ENCODE data around the gene FBP1.
A peak's percentile ranks its signal among the peaks of the same experiment; 100 is the strongest.

The FBP1 gene

GRCh38 chr9:94613003-94613402 is 26.3 kb downstream of the FBP1 start:
- TF ChIP-seq ISL1 (CRISPR knock-in tag; IDR thresholded peaks at IDR 0.05) = no peak
- TF ChIP-seq BACH2 (CRISPR knock-in tag; IDR thresholded peaks at IDR 0.05; ENCODE audit: borderline replicate concordance) = no peak
- TF ChIP-seq TSHZ2 (CRISPR knock-in tag; IDR thresholded peaks at IDR 0.05) = no peak
- no peak for TF ChIP-seq ESRRG (CRISPR knock-in tag; IDR thresholded peaks at IDR 0.05)
- TF ChIP-seq SNAI2 (CRISPR knock-in tag; IDR thresholded peaks at IDR 0.05) = no peak
- no peak for TF ChIP-seq ZFP3 (CRISPR knock-in tag; IDR thresholded peaks at IDR 0.05)
- TF ChIP-seq TOX (CRISPR knock-in tag; IDR thresholded peaks at IDR 0.05; ENCODE audit: borderline replicate concordance) = no peak
- TF ChIP-seq TCF4 (CRISPR knock-in tag; IDR thresholded peaks at IDR 0.05; ENCODE audit: borderline replicate concordance) = no peak
- ATAC-seq = no peak; the same call in 2 of the 3 replicates

- no peak for ATAC-seq
- no peak for TF ChIP-seq SNAI2 (CRISPR knock-in tag; IDR thresholded peaks at IDR 0.05)
- TF ChIP-seq ESRRG (CRISPR knock-in tag; IDR thresholded peaks at IDR 0.05) = no peak
- TF ChIP-seq ARNTL (CRISPR knock-in tag; IDR thresholded peaks at IDR 0.05; ENCODE audit: borderline replicate concordance, low read depth) = no peak
- no peak for TF ChIP-seq OSR1 (CRISPR knock-in tag; IDR thresholded peaks at IDR 0.05)
- no peak for TF ChIP-seq ZNF70 (CRISPR knock-in tag; IDR thresholded peaks at IDR 0.05)
- no peak for TF ChIP-seq GLIS3 (CRISPR knock-in tag; IDR thresholded peaks at IDR 0.05)
- no peak for TF ChIP-seq ZFP3 (CRISPR knock-in tag; IDR thresholded peaks at IDR 0.05)
- no peak for TF ChIP-seq ZNF8 (CRISPR knock-in tag; IDR thresholded peaks at IDR 0.05)
- no peak for TF ChIP-seq CSRNP3 (CRISPR knock-in tag; IDR thresholded peaks at IDR 0.05)
- no peak for TF ChIP-seq CSDC2 (CRISPR knock-in tag; IDR thresholded peaks at IDR 0.05)
- TF ChIP-seq ZC3H10 (CRISPR knock-in tag; IDR thresholded peaks at IDR 0.05) = no peak
- TF ChIP-seq ISL1 (CRISPR knock-in tag; IDR thresholded peaks at IDR 0.05) = no peak
- no peak for TF ChIP-seq TCF4 (CRISPR knock-in tag; IDR thresholded peaks at IDR 0.05; ENCODE audit: borderline replicate concordance)
- no peak for TF ChIP-seq RARB (CRISPR knock-in tag; IDR thresholded peaks at IDR 0.05)
- no peak for TF ChIP-seq TOX (CRISPR knock-in tag; IDR thresholded peaks at IDR 0.05; ENCODE audit: borderline replicate concordance)
- no peak for TF ChIP-seq ZNF565 (CRISPR knock-in tag; conservative IDR thresholded peaks at IDR 0.05; ENCODE audit: low read depth)
- TF ChIP-seq PPARA (CRISPR knock-in tag; IDR thresholded peaks at IDR 0.05; ENCODE audit: borderline replicate concordance) = no peak
- no peak for TF ChIP-seq PATZ1 (CRISPR knock-in tag; IDR thresholded peaks at IDR 0.05; ENCODE audit: borderline replicate concordance)
Observed at GRCh38 chr9:94612071-94612470, 27.2 kb downstream of the FBP1 start.

- TF ChIP-seq PPARA (CRISPR knock-in tag; IDR thresholded peaks at IDR 0.05; ENCODE audit: borderline replicate concordance) (no peak), SNAI2 (CRISPR knock-in tag; IDR thresholded peaks at IDR 0.05) (no peak), OSR1 (CRISPR knock-in tag; IDR thresholded peaks at IDR 0.05) (no peak), ARNTL (CRISPR knock-in tag; IDR thresholded peaks at IDR 0.05; ENCODE audit: borderline replicate concordance, low read depth) (no peak), CREB5 (CRISPR knock-in tag; IDR thresholded peaks at IDR 0.05; ENCODE audit: low read depth) (no peak), CSDC2 (CRISPR knock-in tag; IDR thresholded peaks at IDR 0.05) (no peak), ESRRG (CRISPR knock-in tag; IDR thresholded peaks at IDR 0.05) (no peak), ZNF8 (CRISPR knock-in tag; IDR thresholded peaks at IDR 0.05) (no peak), ZC3H10 (CRISPR knock-in tag; IDR thresholded peaks at IDR 0.05) (no peak)
Observed at GRCh38 chr9:94611638-94612068, 27.7 kb downstream of the FBP1 start.

GRCh38 chr9:94610181-94610606 is 29.1 kb downstream of the FBP1 start:
- ATAC-seq = peak; percentile 81
- TF ChIP-seq CSRNP3 (CRISPR knock-in tag; IDR thresholded peaks at IDR 0.05) = peak; percentile 92
- no peak for TF ChIP-seq PPARA (CRISPR knock-in tag; IDR thresholded peaks at IDR 0.05; ENCODE audit: borderline replicate concordance)
- TF ChIP-seq BACH2 (CRISPR knock-in tag; IDR thresholded peaks at IDR 0.05; ENCODE audit: borderline replicate concordance) = no peak
- TF ChIP-seq SNAI2 (CRISPR knock-in tag; IDR thresholded peaks at IDR 0.05) = 0 out of 2 replicates have a peak, but pooled peaks have one; percentile 39
- TF ChIP-seq ISL1 (CRISPR knock-in tag; IDR thresholded peaks at IDR 0.05) = peak; percentile 84
- peak; percentile 71; the same call in 1 of the 2 replicates for TF ChIP-seq CREB5 (CRISPR knock-in tag; IDR thresholded peaks at IDR 0.05; ENCODE audit: low read depth)
- TF ChIP-seq ESRRG (CRISPR knock-in tag; IDR thresholded peaks at IDR 0.05) = no peak
- TF ChIP-seq TCF4 (CRISPR knock-in tag; IDR thresholded peaks at IDR 0.05; ENCODE audit: borderline replicate concordance) = peak; percentile 99
- peak; percentile 36; the same call in 1 of the 2 replicates for TF ChIP-seq ZFP3 (CRISPR knock-in tag; IDR thresholded peaks at IDR 0.05)

More at GRCh38 chr9:94611638-94612068, 27.7 kb downstream of the FBP1 start:
- no peak for ATAC-seq

Measured in SK-N-SH treated with all-trans-retinoic acid at 6 μM for 48 hours (cell line).